Measurements from ENCODE around the gene TNNC2.
"Not testable (repeated sequence)": the region's sequence is repeated elsewhere in the genome, so short reads cannot be mapped to it uniquely, and the experiment has no call there.

Gene TNNC2

GRCh38 chr20:45827030-45827652 lies at the start of gene TNNC2:
Gene TNNC2 (minus strand): TSS chr20:45827312. CDS start chr20:45827248, 64 bp downstream.
- DNase-seq (ENCODE audit: low read depth), result no peak

GRCh38 chr20:45874576-45874975 lies 47.5 kb upstream of the TNNC2 start:
- DNase-seq (ENCODE audit: low read depth), result no peak

GRCh38 chr20:45874104-45874481 lies 47.0 kb upstream of the TNNC2 start:
- DNase-seq (ENCODE audit: low read depth), result not testable (repeated sequence)

- DNase-seq (ENCODE audit: low read depth), result no peak
Observed at GRCh38 chr20:45873409-45874103, 46.4 kb upstream of the TNNC2 start.

GRCh38 chr20:45872626-45873025 lies 45.5 kb upstream of the TNNC2 start:
- DNase-seq (ENCODE audit: low read depth), result no peak

GRCh38 chr20:45867819-45868176 lies 40.7 kb upstream of the TNNC2 start:
- peak; percentile 24 for DNase-seq (ENCODE audit: low read depth)

- no peak for DNase-seq (ENCODE audit: low read depth)
Observed at GRCh38 chr20:45867136-45867818, 40.2 kb upstream of the TNNC2 start.

GRCh38 chr20:45866454-45866853 lies 39.3 kb upstream of the TNNC2 start:
- no peak for DNase-seq (ENCODE audit: low read depth)

GRCh38 chr20:45863543-45864470 lies 36.7 kb upstream of the TNNC2 start:
- DNase-seq (ENCODE audit: low read depth), result no peak

- no peak for DNase-seq (ENCODE audit: low read depth)
Observed at GRCh38 chr20:45861221-45862075, 34.3 kb upstream of the TNNC2 start.

- no peak for DNase-seq (ENCODE audit: low read depth)
Observed at GRCh38 chr20:45860560-45861220, 33.6 kb upstream of the TNNC2 start.

- DNase-seq (ENCODE audit: low read depth), result no peak
Observed at GRCh38 chr20:45859916-45860315, 32.8 kb upstream of the TNNC2 start.

- DNase-seq (ENCODE audit: low read depth), result no peak
Observed at GRCh38 chr20:45857882-45858216, 30.7 kb upstream of the TNNC2 start.

GRCh38 chr20:45857114-45857881 lies 30.2 kb upstream of the TNNC2 start, which contains the start of the genes ACOT8 and ZSWIM3:
Gene ACOT8 (minus strand): TSS chr20:45857392. CDS start chr20:45857315, 77 bp downstream.
Gene ZSWIM3 (plus strand): TSS chr20:45857614. CDS start chr20:45857826, 212 bp downstream.
- DNase-seq (ENCODE audit: low read depth), result peak; percentile 100

- no peak for DNase-seq (ENCODE audit: low read depth)
Observed at GRCh38 chr20:45853484-45853883, 26.4 kb upstream of the TNNC2 start.

GRCh38 chr20:45852326-45852725 lies 25.2 kb upstream of the TNNC2 start:
- DNase-seq (ENCODE audit: low read depth), result no peak

- DNase-seq (ENCODE audit: low read depth), result no peak
Observed at GRCh38 chr20:45851501-45851900, 24.4 kb upstream of the TNNC2 start.

GRCh38 chr20:45850926-45851325 lies 23.8 kb upstream of the TNNC2 start:
- no peak for DNase-seq (ENCODE audit: low read depth)

GRCh38 chr20:45850238-45850637 lies 23.1 kb upstream of the TNNC2 start:
- DNase-seq (ENCODE audit: low read depth), result no peak
